SIG-M5 treated with dmso at 0.1 percent for 504 hours (cell line): ENCODE data around the gene SPTBN1.
A peak's percentile ranks its signal among the peaks of the same experiment; 100 is the strongest.

Experiments used
- DNase-seq: peaks from one replicate; lab custom pipeline; 2025; ENCODE audit not compliant: unreplicated experiment; lab: John Stamatoyannopoulos, UW

Gene SPTBN1

DNA sequence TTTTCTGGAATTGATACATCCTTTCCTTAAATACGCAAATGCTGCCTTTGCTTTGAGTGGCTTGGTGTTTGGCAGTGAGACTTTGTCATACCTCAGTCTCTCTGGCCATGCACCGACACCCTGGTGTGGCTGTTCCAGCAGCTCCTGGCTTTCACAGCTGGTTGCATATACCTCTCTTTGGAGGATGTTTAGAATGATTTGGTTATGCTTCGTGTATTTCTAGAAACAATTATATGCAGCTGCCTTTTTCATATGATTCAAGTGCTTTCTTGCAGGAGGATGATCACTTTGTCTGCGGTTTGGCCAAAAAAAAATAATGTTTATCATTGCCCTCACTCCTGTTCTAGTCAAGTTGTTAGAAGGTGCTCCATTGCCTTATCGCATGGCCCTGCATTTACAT is 172.3 kb downstream of the SPTBN1 start:
- no peak for DNase-seq

DNA sequence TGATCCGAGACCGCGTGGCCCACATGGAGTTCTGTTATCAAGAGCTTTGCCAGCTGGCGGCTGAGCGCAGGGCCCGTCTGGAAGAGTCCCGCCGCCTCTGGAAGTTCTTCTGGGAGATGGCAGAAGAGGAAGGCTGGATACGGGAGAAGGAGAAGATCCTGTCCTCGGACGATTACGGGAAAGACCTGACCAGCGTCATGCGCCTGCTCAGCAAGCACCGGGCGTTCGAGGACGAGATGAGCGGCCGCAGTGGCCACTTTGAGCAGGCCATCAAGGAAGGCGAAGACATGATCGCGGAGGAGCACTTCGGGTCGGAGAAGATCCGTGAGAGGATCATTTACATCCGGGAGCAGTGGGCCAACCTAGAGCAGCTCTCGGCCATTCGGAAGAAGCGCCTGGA is 172.8 kb downstream of the SPTBN1 start:
- no peak for DNase-seq

DNA sequence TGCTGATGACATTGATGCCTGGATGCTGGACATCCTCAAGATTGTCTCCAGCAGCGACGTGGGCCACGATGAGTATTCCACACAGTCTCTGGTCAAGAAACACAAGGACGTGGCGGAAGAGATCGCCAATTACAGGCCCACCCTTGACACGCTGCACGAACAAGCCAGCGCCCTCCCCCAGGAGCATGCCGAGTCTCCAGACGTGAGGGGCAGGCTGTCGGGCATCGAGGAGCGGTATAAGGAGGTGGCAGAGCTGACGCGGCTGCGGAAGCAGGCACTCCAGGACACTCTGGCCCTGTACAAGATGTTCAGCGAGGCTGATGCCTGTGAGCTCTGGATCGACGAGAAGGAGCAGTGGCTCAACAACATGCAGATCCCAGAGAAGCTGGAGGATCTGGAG is 173.3 kb downstream of the SPTBN1 start:
- no peak for DNase-seq

DNA sequence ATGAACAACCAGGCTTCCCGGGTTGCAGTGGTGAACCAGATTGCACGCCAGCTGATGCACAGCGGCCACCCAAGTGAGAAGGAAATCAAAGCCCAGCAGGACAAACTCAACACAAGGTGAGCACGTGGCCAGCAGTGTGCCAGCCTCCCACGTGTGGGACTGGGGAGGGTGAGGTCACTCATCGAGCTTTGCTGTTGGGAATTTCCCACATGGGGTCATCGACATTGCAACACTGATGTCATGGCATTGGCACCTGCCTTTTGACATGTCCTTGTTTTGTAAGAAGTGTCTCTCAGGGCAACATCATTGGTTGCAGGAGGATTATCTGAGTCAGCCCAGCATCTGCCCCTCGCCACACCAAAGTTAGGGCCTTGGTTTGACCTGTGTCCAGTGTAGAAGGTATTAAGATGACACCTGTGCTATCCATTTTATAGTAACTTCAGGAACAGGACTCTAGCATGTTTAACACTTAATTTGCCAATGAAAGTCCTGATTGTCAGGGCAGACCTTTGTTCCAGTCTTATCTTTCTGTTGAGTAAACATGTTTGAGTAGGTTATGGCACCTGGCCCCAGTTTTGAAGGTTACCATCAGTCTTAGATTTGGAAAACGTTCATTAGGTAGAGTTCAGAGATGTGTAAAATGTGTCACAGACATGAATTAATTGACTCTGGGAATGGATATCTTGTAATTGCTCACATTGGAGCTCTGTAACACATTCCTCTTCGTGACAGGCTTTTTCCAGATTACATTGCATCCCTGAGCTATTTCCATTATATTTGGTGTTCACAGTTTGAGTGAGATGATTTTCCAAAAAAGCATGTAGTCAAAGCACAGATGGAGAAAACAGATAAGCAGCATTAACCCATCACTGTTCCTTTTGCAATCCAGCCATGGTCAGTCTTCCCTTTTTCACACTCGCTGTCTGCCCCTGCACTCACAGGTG is 174.1 kb downstream of the SPTBN1 start:
- DNase-seq = no peak

DNA sequence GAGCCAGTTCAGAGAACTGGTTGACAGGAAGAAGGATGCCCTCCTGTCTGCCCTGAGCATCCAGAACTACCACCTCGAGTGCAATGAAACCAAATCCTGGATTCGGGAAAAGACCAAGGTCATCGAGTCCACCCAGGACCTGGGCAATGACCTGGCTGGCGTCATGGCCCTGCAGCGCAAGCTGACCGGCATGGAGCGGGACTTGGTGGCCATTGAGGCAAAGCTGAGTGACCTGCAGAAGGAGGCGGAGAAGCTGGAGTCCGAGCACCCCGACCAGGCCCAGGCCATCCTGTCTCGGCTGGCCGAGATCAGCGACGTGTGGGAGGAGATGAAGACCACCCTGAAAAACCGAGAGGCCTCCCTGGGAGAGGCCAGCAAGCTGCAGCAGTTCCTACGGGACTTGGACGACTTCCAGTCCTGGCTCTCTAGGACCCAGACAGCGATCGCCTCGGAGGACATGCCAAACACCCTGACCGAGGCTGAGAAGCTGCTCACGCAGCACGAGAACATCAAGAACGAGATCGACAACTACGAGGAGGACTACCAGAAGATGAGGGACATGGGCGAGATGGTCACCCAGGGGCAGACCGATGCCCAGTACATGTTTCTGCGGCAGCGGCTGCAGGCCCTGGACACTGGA is 174.9 kb downstream of the SPTBN1 start:
- DNase-seq = no peak

DNA sequence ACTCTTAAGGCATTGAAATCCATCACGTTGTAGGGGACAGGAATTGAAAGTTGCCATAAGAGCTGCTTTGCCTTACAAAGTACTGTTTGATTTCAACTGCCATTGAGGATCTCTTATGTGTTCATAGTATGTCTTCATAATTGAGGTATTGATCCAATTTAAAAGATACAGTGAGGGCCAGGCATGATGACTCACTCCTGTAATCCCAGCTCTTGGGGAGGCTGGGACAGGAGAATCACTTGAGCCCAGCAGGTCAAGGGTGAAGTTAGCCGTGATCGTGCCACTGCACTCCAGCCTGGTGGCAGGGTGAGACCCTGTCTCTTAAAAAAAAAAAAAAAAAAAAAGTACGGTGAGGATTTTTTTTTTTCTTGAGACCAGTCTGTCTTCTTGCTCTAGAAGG is 175.6 kb downstream of the SPTBN1 start:
- no peak for DNase-seq

DNA sequence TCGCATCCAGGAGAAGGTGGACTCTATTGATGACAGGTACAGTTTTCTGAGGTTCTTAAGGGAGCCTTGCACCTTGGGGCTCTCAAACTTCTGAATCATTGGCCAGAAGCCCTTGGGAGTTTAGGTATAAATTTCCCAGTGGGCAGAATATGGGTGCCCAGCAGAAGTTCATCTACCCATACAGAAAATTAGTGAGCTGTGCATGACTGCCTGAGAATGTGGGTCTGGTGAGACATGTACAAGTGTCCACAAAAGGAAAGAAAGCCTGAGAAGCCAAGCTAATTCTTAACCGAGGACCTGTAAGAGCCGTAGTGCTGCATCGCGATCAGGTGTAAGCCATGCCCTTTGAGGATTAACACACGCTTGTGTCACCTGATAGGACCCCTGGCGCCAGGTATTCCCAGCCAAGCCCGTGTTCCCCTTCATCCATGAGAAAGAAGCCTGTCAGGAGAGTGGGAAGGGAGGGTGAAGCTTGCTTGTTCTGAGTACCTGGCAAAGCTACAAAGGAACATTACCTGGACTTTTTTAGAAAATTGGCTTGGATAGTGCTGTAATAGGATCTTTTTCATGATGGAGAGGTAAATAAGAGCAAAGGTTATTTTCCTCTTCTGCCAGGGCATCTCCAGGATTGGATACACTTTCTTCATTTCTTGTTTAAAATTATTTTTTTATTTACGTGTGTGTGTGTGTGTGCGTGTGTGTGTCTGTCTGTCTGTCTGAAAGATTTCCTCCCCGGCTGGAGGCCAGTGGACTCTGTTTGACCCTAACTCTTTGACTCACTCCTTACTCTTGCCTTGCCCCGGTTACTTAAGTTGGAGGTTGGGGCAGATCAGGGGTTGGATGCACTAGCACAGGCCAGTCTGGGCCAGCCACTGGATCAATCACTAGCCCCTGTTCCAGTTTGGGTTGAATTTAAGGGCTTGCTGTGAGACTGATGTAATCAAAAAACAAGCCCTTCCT is 176.9 kb downstream of the SPTBN1 start:
- DNase-seq = no peak

DNA sequence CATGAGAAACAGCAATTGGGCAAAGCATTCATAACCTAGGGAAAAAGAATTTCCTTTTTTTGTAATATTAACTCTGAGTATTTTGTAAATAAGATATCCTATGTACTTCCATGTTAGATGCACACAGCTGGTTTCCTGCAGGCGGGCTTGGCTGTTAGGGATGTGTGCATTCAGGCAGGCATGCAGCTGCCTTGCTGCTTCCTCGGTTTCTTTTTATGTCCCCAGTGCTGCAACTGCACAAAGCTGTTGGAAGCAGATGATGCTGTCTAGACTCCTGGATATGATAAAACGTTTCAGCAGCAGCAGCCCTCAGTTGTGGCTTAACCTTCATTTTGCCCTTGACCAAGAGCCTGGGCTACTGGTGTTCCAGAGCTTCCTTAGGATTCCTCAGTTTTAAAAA is 177.9 kb downstream of the SPTBN1 start:
- no peak for DNase-seq

DNA sequence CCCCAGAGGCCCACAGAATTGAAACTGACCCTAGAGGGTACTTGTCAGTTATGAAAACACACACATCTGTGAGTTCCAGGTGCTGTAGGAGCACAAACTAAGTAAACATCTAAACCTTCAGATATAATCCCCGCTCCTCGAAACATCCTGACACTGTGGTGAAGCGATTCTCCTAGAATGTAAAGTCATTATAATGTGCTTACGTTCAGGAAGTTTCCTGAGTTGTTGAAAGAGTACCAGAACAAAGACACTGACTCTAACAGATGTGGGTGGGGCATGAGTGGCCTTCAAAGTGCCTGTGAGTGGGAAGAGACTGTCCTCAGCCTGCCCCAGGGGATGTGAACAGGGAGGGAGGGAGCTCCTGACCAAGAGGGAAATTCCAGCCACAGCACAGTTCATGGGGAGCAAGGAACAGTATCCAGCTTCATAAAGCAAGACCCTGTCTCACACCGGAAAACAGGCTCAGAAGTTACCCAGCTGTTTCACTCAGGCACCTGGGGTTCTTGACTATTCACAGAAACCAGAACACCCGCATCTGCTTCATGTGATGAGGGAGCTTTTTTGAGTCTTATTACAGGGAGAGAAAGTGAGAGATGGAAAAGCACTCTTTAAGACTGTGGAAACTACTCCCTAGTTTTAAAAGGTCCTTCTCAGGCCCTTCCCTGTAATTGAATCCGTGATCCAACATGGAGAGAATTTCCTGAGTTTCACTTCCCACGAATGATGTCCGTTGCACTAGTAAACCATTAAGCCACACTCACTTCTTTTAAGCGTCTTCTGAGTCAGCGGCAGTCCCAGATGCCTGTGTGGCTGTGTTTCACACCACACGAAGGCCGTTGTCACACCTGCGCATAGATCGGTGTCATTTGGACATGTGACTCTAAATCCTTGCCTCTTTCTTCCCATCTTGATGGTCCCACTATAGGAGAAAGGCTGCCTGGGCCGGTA is 178.7 kb downstream of the SPTBN1 start:
- no peak for DNase-seq

DNA sequence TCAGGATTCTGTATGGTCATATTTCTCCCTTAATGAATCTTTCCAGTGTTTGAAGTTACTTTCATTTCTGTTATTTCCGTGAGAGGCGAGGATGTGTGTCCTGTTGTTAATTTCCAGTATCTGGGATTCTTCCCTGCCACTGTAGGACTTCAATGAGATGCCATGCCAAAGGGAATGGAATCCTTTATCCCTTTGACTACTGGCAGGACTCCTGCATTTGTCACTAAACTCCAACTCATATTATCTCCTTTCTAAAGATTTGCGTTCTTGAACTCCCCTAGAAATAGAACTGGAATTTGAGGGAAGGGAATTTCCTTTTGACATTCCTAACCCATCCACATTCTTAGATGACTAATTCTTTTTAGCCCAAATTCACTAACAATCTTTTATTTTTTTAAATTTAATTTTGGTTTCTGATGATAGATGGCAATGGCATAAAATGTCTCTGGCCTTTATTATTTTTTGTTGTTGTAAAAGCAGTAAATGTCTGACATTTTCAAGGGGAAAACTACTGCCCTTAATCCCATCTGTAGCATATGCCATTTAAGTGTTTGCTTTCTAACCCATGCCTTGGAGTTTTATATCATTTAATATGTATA is 179.5 kb downstream of the SPTBN1 start:
- DNase-seq = no peak

DNA sequence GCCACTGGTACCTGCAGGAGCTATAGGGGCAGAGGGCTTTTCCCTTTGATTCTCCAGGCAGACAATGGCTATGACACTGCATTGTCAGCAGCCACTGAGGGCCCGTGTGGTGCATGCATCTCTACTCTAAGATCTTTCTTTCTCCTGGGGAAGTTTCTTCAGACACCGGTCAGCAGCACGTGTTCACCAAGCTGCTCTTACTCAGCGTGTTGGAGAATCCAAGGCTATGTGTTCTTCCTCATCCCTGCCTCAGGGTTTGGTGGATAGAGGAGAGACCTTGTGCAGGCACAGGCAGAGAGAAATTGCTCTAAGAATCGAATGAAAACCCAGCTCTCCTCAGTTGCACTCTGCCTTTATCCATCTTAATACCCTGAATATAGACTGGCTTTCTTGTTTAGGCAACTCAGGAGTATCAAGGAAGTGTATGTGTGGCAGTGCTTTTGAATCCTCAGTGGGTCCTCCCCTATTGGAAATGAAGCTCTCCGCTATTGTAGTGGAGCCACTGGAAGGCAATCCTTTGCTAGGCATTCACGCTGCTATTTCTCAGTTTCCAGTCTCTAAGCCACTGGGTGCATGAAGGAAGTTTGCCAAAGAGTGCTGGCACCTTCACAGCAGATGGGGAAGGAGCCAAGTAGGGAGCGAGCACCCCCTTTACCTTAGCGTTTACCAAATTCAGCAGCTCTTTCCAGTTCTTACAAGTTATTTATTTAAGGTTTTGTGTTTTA is 180.4 kb downstream of the SPTBN1 start:
- DNase-seq = no peak

DNA sequence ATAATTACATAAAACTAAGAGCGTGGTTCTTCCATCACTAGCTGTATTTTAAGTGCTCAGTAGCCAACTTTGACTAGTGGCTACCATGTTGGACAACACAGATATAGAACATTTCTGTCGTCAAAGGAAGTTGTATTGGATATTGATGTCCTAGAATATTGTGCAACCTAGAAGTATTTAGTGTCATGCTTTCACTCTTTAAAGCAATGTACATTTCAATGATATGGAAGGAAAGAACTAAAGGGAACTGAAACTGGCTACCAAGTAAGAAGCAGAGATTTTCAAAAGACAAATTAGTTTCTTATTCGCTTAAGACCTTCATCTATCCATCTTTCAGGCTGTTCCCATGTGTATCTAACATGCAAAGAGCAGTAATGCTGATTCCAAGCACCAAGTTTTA is 182.0 kb downstream of the SPTBN1 start:
- peak; percentile 38 for DNase-seq

DNA sequence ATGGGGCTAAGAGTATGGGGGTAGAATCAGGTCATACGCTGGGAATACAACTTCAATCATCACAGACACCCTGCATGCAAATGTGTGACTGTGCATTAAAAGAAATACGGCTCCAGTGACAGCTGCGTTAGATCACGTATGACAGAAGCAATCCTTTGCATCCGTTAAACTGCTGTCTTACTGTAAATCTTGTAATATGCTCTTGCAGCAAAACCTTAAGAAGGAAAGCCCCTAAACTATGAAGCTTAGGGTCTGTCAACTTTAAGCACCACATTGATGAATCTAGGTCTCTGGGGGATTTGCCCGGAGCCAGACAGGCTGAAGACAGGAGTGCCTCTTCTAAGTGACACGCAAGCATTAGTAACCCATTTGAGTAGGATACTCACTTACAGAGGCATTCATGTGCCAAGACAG is 182.7 kb downstream of the SPTBN1 start:
- DNase-seq = no peak

DNA sequence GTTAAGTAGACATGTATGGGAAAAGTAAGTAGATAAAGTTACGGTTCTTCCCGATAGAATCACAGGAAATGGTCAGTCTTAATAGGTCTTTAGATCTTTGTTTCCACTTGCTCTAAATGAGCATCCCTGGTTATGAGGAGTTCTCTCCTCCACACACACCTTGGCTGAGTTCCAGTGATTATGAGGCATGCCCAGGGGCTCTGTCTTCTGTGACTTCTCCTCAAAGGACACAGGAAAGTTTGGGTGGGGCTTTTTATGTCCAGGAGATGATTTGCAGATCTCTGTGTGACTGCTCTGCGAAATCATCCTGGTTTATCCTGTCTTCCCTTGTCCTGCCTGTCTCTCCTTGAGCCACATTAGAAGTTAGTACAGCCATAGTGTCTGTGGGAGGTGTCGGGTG is 183.5 kb downstream of the SPTBN1 start:
- no peak for DNase-seq

DNA sequence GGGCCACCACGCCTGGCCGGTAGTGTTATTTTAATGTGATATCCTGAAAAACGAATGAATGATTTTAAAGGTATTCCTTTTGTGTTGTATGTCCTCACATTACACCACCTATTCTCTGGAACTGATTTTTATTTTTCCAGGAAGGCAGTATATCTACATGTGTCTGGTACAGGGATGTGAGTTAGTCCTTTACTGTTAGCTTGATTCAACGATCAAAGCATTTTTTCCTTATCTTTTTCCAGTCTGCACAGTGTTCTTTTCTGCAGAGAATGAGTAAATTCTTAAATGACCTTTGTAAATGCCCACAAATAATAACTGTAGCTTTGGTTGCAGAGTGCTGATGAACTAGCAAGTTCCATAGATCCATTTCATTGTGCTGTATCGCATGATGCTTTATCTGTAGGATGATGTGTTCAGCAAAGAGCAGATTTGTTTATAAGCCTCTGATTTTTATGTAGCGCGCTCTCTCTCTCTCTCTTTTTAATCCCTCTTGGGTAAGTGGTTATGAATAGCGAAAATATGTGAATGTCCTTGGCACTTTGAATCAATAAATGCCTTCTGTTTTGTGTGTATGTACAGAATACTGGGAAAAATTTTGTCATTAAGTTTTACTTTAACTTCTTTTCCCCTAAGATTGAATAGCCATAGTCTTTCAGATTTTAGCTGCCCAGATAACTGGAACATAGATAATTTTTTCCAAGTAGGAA is 184.9 kb downstream of the SPTBN1 start:
- no peak for DNase-seq

DNA sequence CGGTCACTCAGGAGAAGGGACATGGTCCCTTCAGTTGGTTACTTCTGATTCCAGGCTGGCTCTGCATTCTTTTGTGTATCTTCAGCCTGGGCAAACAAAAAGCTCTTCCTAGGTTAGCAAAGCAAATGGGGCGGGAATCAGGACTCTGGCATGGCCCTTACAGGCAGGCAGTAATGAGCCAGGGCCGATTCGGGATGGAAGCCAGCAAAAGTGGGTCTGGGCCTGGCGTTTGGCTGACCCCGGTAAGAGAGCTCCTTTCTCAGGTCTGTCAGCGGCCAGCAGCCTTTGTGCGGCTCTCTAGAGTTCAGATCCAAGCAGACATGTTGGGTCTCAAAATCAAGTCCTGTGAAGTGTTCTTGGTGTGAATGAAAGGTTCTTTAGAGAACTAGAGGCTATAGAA is 185.9 kb downstream of the SPTBN1 start:
- no peak for DNase-seq

DNA sequence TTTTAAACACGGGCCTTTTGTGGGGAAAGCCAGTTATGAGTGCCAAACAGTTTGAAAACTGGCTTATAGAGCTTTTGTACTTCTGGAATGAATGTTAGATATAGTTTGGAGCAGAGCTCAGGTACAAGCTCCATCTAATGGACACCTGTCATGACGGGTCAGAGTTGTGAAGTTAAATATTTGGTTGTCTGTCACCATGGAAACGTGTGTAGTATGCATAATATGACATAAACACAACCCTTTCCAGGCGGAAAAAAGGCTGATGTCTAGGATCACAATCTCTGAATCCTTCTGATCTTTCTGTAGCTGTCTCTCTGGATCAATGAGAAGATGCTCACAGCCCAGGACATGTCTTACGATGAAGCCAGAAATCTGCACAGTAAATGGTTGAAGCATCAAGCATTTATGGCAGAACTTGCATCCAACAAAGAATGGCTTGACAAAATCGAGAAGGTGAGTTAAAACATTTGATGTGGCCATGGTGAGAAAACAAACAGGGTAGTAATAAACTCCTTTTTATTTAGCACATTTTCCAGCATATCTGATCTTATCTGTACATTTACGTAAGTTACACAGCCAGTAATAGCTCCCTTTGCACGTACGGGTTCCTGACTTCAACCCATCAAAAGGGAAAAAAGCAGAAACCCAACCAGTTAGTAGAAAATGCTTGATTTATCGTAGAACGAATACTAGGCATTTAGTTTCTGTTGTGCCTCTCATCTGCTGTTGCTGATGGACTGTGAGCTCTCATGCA is 186.7 kb downstream of the SPTBN1 start:
- DNase-seq = no peak

DNA sequence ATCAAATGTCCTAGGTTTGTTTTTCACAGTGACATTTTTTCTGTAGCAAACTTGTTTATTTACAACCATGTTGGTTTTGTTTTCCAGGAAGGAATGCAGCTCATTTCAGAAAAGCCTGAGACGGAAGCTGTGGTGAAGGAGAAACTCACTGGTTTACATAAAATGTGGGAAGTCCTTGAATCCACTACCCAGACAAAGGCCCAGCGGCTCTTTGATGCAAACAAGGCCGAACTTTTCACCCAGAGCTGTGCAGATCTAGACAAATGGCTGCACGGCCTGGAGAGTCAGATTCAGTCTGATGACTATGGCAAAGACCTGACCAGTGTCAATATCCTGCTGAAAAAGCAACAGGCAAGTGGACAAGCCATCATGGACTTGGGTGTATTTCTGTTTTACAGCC is 188.1 kb downstream of the SPTBN1 start:
- DNase-seq = no peak
